Spleen (tissue), 11 donors: ENCODE results near the gene PSMD14. TPM values are rescaled to one million over a fixed set of nuclear protein-coding genes. Genes with fewer than 3 reads are reported as not detected.

Experiments used
- DNase-seq: peaks from one replicate; pipeline ENCODE4 v3.0.0-alpha.2; 2020
- H3K27ac ChIP-seq, 8 donors: fragments of 200-600 bp; sonication (generic) in 7 of 8; 1 replicate in 4 of 8; 2 replicates in 4 of 8; pipeline versions ENCODE4 v1.5.0 to v1.8.0; 2016 to 2021; ENCODE audit warnings: inconsistent platforms in 4 of 8, mild to moderate bottlenecking in 4 of 8, moderate library complexity in 1 of 8
- H3K27me3 ChIP-seq, 7 donors: fragments of 200-600 bp; sonication (generic) in 6 of 7; replicated peaks in 1 of 7; 1 replicate in 4 of 7; 2 replicates in 3 of 7; pipeline versions ENCODE4 v1.5.0 to v1.8.0; 2016 to 2021; ENCODE audit warnings: inconsistent platforms in 3 of 7, mild to moderate bottlenecking in 1 of 7
- H3K36me3 ChIP-seq, 6 donors: fragments of 200-600 bp; sonication (generic) in 5 of 6; 1 replicate in 4 of 6; 2 replicates in 2 of 6; pipeline versions ENCODE4 v1.5.0 to v1.8.0; 2016 to 2021; ENCODE audit warnings: inconsistent platforms in 2 of 6
- H3K4me1 ChIP-seq, 6 donors: fragments of 200-600 bp; sonication (generic) in 5 of 6; 1 replicate in 3 of 6; 2 replicates in 3 of 6; pipeline versions ENCODE4 v1.5.0 to v1.8.0; 2016 to 2021; ENCODE audit warnings: inconsistent platforms in 3 of 6
- H3K4me3 ChIP-seq, 8 donors: fragments of 200-600 bp; sonication (generic) in 7 of 8; 1 replicate in 4 of 8; 2 replicates in 4 of 8; pipeline versions ENCODE4 v1.5.0 to v1.8.0; 2016 to 2021; ENCODE audit warnings: inconsistent platforms in 4 of 8, mild to moderate bottlenecking in 4 of 8, moderate library complexity in 2 of 8
- H3K9me3 ChIP-seq, 8 donors: fragments of 200-600 bp; sonication (generic) in 7 of 8; 1 replicate in 4 of 8; 2 replicates in 4 of 8; pipeline versions ENCODE4 v1.5.0 to v1.8.0; 2016 to 2021; ENCODE audit warnings: inconsistent platforms in 4 of 8
- CTCF ChIP-seq, 11 experiments: fragments of 200-600 bp in 7 of 11; fragments of 450-650 bp in 4 of 11; sonication (generic) in 4 of 11; IDR thresholded peaks in 8 of 11; conservative IDR thresholded peaks in 3 of 11; 1 replicate in 7 of 11; 2 replicates in 4 of 11; pipeline versions ENCODE4 v1.4.0 to v1.8.0; 2016 to 2021; ENCODE audit warnings: antibody characterized with exemption in 11 of 11, inconsistent platforms in 4 of 11, mild to moderate bottlenecking in 1 of 11
- POLR2A ChIP-seq, 3 donors: fragments of 450-650 bp; IDR thresholded peaks; one replicate each; pipeline ENCODE4 v1.5.1; 2017; ENCODE audit warnings: antibody characterized with exemption in 3 of 3, mild to moderate bottlenecking in 1 of 3
- POLR2AphosphoS5 ChIP-seq, 3 donors: sonication (generic); formaldehyde crosslinking; IDR thresholded peaks; one replicate each; pipeline ENCODE4 v1.5.1; 2017; ENCODE audit warnings: antibody characterized with exemption in 3 of 3
- WGBS, 5 donors: extraction: QIAGEN DNeasy Blood & Tissue Kit in 3 of 5; methylation state at CpG; one replicate each; pipeline versions ENCODE4 v1.1.5 to v1.1.7; 2013 to 2018; 5-methylcytosine and 5-hydroxymethylcytosine counted together
- intact Hi-C: fragments of 100-400 bp; cut with DNase I; formaldehyde crosslinking; loops from one replicate; pipeline ENCODE4 v1.15.0; 2023; ENCODE audit warnings: low total_unique reads
- polyA plus RNA-seq, 3 donors: library from polyadenylated mRNA; stranded (reverse); fragments of 200-250 nt; gene quantifications; one replicate each; pipeline ENCODE4 v1.2.1, GENCODE V29; 2013
- total RNA-seq, 7 donors: library from RNA; depleted of rRNA in 3 of 7; stranded (reverse); fragments of >200 nt in 3 of 7; fragmentation: NEBNext Ultra II Directional in 4 of 7; extraction: Animal tissue kit (Norgen Biotek cat#: 25700) in 4 of 7; gene quantifications; one replicate each; pipeline versions ENCODE4 v1.1.0 to v1.2.1, GENCODE V29; 2016 to 2021
- donor health status: healthy with polysubstance abuse.
- donor health status: DM: no; HTN: no; CAD: no; lungs with moderate emphysema.
- donor health status: DM: no; HTN: no; CAD: no.
- donor health status: Bipolar disorder and iron deficiency.
- donor health status: healthy.
- donor health status: DM: no; HTN: no; CAD: no.
- donor health status: DM: yes; HTN: yes; CAD: no.

The PSMD14 gene
- total and polyA plus RNA-seq, 10 donors: 23.5 to 47.7 (median 29.3) TPM

GRCh38 chr2:161424891-161425727 is 116.9 kb downstream of the PSMD14 start:
- H3K27me3 ChIP-seq: peaks cover 17 to 100% (median 97%) of the 10 kb centered on the region in 7 donors
- H3K27ac ChIP-seq: no peak overlapping the region
- 9 to 20% (median 13%) methylated on average over 4 of the region's 4 CpGs for WGBS, 5 donors
- intact Hi-C loops: no loop called here
- H3K4me1 ChIP-seq: peaks cover 0 to 51% (median 30%) of the 10 kb centered on the region in 6 donors
- H3K36me3 ChIP-seq: no peaks in the 10 kb centered on the region
- H3K4me3 ChIP-seq: no peak overlapping the region
- TF ChIP-seq POLR2AphosphoS5 (IDR thresholded peaks at IDR 0.05) (no peak), CTCF (IDR thresholded peaks at IDR 0.05 in 8 of 11, conservative IDR thresholded peaks at IDR 0.05 in 3 of 11) (no peak), POLR2A (IDR thresholded peaks at IDR 0.05) (no peak)
- DNase-seq: no peak
- H3K9me3 ChIP-seq: no peaks in the 10 kb centered on the region

- no peak overlapping the region for H3K27ac ChIP-seq
- intact Hi-C loops: no loop called here
- peaks cover 0 to 43% (median 30%) of the 10 kb centered on the region in 6 donors for H3K4me1 ChIP-seq
- H3K9me3 ChIP-seq: no peaks in the 10 kb centered on the region
- no peak for TF ChIP-seq POLR2AphosphoS5 (IDR thresholded peaks at IDR 0.05)
- TF ChIP-seq CTCF (IDR thresholded peaks at IDR 0.05 in 8 of 11, conservative IDR thresholded peaks at IDR 0.05 in 3 of 11): no peak
- no peak for TF ChIP-seq POLR2A (IDR thresholded peaks at IDR 0.05)
- no peak for DNase-seq
- peaks cover 17 to 100% (median 90%) of the 10 kb centered on the region in 7 donors for H3K27me3 ChIP-seq
- WGBS, 5 donors: 21 to 24% (median 24%) methylated on average over 17 of the region's 17 CpGs
- H3K36me3 ChIP-seq: no peaks in the 10 kb centered on the region
- H3K4me3 ChIP-seq: no peak overlapping the region
Measured at GRCh38 chr2:161425728-161426454, 117.7 kb downstream of the PSMD14 start.

GRCh38 chr2:161426455-161426921 is 118.3 kb downstream of the PSMD14 start:
- no peak for DNase-seq
- peaks cover 0 to 41% (median 30%) of the 10 kb centered on the region in 6 donors for H3K4me1 ChIP-seq
- H3K27ac ChIP-seq: no peak overlapping the region
- peaks cover 17 to 100% (median 84%) of the 10 kb centered on the region in 7 donors for H3K27me3 ChIP-seq
- no peak for TF ChIP-seq POLR2AphosphoS5 (IDR thresholded peaks at IDR 0.05)
- peak in 1 of 11 experiments; percentile 24 for TF ChIP-seq CTCF (IDR thresholded peaks at IDR 0.05 in 8 of 11, conservative IDR thresholded peaks at IDR 0.05 in 3 of 11)
- TF ChIP-seq POLR2A (IDR thresholded peaks at IDR 0.05): no peak
- WGBS, 5 donors: 13 to 20% (median 16%) methylated on average over 13 of the region's 13 CpGs
- intact Hi-C loops: no loop called here
- H3K4me3 ChIP-seq: peak overlapping the region in 5 of 8 donors; percentile 1 to 59 (median 20)
- no peaks in the 10 kb centered on the region for H3K9me3 ChIP-seq
- H3K36me3 ChIP-seq: no peaks in the 10 kb centered on the region
